Measurements from ENCODE around the gene RAB31. TPM values are rescaled to one million over a fixed set of nuclear protein-coding genes. Genes with fewer than 3 reads are reported as not detected.
A peak's percentile ranks its signal among the peaks of the same experiment; 100 is the strongest.

The RAB31 gene
- total and polyA plus RNA-seq, 8 donors, result 1.4 to 28.2 (median 4.5) TPM

DNA sequence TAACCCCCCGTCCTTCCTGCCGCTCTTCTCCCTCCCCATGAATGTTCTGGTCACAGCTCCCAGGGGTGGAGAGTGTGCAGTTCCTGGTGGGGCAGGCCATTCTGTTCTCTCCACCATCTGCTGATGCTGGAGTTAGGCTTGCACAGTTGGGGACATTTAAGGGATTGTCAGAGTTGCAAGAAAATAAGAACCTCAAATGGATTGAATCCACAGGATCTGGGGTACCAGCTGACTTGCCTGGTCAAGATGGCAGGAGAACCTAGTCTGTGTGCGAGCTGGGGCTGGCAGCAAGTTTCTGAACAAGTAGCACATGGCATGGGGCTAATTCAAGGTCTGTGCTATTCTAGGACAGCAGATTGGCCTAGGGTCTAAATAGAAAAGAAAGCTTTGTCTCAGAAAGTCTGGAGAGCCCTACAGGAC, 116.9 kb downstream of the RAB31 start:
- 90 to 96% methylated on average over 3 of the region's 3 CpGs for WGBS, 2 donors
- Histone ChIP-seq H3K9me3 (no peaks in the 10 kb centered on the region), H3K4me1 (peaks cover 0 to 15% (median 0%) of the 10 kb centered on the region in 3 donors), H3K36me3 (no peaks in the 10 kb centered on the region), H3K27ac (peak overlapping the region in 3 of 4 donors; percentile 39 to 59 (median 48)), H3K27me3 (no peaks in the 10 kb centered on the region), H3K4me3 (no peak overlapping the region)
- DNase-seq (no peak), ATAC-seq (no peak), FAIRE-seq (no peak)
- TF ChIP-seq, protein P1, sequence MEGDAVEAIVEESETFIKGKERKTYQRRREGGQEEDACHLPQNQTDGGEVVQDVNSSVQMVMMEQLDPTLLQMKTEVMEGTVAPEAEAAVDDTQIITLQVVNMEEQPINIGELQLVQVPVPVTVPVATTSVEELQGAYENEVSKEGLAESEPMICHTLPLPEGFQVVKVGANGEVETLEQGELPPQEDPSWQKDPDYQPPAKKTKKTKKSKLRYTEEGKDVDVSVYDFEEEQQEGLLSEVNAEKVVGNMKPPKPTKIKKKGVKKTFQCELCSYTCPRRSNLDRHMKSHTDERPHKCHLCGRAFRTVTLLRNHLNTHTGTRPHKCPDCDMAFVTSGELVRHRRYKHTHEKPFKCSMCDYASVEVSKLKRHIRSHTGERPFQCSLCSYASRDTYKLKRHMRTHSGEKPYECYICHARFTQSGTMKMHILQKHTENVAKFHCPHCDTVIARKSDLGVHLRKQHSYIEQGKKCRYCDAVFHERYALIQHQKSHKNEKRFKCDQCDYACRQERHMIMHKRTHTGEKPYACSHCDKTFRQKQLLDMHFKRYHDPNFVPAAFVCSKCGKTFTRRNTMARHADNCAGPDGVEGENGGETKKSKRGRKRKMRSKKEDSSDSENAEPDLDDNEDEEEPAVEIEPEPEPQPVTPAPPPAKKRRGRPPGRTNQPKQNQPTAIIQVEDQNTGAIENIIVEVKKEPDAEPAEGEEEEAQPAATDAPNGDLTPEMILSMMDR (IDR thresholded peaks at IDR 0.05), result no peak
- intact Hi-C loops (cut with DNase I), result no loop called here

DNA sequence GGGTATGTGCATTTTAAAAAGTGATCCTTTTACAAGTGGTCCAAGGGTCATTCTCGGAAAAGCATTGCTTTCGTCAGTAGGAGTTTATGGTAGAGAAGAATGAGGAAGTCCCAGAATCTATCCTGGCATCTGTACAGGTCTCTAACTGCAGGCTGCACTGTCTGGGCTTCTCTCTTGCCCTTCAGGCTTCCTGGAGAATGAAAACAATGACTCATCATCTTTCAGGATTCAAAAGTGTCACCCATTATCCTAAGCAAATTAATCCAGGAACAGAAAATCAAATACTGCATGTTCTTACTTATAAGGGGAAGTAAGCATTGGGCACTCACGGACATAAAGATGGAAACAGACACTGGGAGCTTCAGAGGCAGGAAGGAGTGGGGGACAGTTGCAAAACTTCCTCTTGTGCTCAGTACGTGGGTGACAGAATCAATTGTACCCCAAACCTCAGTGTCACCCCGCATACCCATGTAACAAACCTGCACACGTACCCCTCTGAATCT, 117.5 kb downstream of the RAB31 start:
- FAIRE-seq, result peak; percentile 89
- peak; percentile 81 to 90 (median 88) for ATAC-seq
- peaks cover 0 to 15% (median 0%) of the 10 kb centered on the region in 3 donors for H3K4me1 ChIP-seq
- no peak overlapping the region for H3K4me3 ChIP-seq
- TF ChIP-seq, protein P1 (IDR thresholded peaks at IDR 0.05), result no peak
- no peaks in the 10 kb centered on the region for H3K9me3 ChIP-seq
- peak in 2 of 6 donors; percentile 32 to 43 for DNase-seq
- no peaks in the 10 kb centered on the region for H3K36me3 ChIP-seq
- intact Hi-C loops (cut with DNase I), result no loop called here
- WGBS, 2 donors, result 54 to 61% methylated on average over 6 of the region's 6 CpGs
- H3K27me3 ChIP-seq, result no peaks in the 10 kb centered on the region
- peak overlapping the region in 3 of 4 donors; percentile 39 to 59 (median 48) for H3K27ac ChIP-seq

DNA sequence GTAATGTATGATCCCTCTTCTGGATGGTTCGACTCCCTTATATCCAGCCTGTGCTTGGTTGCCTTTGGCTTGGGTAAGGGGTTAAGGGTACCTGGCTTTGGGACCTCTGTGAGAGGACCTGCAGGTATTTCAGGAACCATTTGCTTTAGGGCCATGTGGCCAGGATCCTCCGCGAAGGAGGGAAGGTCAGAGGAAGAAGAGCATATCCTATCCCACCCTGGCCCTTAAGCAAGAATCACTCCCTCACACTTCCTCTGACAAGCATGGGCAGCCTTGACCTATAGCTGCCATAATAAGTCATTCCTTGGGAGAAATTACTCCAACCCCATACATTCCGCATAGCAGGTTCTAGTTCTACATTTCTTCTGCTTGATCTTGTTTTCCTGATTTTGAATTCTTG, 118.6 kb downstream of the RAB31 start:
- H3K27me3 ChIP-seq, result no peaks in the 10 kb centered on the region
- H3K4me1 ChIP-seq, result peaks cover 0 to 15% (median 0%) of the 10 kb centered on the region in 3 donors
- WGBS, 2 donors, result 89 to 98% methylated on average over 4 of the region's 4 CpGs
- FAIRE-seq, result no peak
- no peak overlapping the region for H3K27ac ChIP-seq
- no peaks in the 10 kb centered on the region for H3K9me3 ChIP-seq
- no peak overlapping the region for H3K4me3 ChIP-seq
- TF ChIP-seq, protein P1 (IDR thresholded peaks at IDR 0.05), result no peak
- no peaks in the 10 kb centered on the region for H3K36me3 ChIP-seq
- intact Hi-C loops (cut with DNase I), result no loop called here
- no peak for DNase-seq
- no peak for ATAC-seq

DNA sequence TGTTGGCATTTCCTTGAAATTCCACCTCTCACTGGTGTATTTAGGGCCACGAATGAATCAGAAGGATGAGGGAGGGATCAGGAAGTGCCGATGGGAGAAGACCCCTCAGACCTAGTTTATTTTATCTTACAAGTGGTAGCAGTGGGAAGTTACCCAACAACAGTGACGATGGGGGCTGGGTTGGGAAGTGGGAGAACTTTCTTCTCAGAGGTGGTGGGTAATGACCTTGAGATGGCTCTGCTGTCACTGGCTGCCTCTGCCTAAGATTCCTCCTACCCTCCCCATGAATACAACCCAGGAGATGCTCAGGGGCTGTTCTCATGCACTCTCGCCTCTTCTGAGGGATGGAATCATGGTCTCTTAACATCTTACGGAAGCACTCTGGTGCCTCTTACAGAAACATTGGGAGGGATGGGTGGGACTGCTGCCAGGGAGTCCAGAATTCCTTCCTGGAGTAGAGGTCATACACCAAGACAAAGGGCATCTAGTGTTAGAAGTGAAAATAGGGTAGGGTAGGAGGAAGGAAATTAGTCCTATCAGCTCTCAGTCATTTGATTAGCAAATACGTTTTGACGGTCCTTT, 119.2 kb downstream of the RAB31 start:
- peak overlapping the region in 1 of 4 donors; percentile 17 for H3K27ac ChIP-seq
- peaks cover 0 to 15% (median 0%) of the 10 kb centered on the region in 3 donors for H3K4me1 ChIP-seq
- H3K4me3 ChIP-seq, result no peak overlapping the region
- no peaks in the 10 kb centered on the region for H3K27me3 ChIP-seq
- no peak for FAIRE-seq
- no peaks in the 10 kb centered on the region for H3K9me3 ChIP-seq
- DNase-seq, result no peak
- H3K36me3 ChIP-seq, result no peaks in the 10 kb centered on the region
- WGBS, 2 donors, result 71 to 75% methylated on average over 7 of the region's 7 CpGs
- intact Hi-C loops (cut with DNase I), result no loop called here
- ATAC-seq, result no peak
- TF ChIP-seq, protein P1 (IDR thresholded peaks at IDR 0.05), result no peak

Data from pancreas (tissue), 10 donors.